ENCODE data around the gene RSU1.

DNA sequence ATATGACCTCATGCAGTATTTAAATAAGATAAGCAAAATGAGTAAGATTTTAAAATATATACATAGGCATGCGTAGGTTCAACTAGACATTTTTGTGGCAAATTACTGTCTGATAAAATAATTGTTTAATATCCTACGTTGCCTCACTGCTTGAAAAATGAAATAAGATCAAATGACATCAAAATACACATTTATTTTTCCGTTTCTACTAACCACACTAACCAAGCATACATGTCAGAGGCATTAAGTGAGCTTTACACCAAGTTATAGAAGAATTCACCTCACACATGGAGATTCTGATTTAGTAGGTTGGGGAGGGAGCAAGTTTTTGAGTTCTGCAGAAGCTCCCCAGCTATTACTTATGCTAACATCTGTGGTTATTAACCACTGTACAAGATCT is 66.8 kb downstream of the RSU1 start:
- TF ChIP-seq EZH2 (IDR thresholded peaks at IDR 0.05; ENCODE audit: borderline replicate concordance, low read depth, low read length, severe bottlenecking) (no peak), CTCF (IDR thresholded peaks at IDR 0.05; ENCODE audit: extremely low read depth in 1 of 2, insufficient read depth in 1 of 2, low read depth in 1 of 2, low read length in 2 of 2) (no peak), POLR2AphosphoS5 (IDR thresholded peaks at IDR 0.05; ENCODE audit: insufficient read depth, low read depth, low read length) (no peak)
